ENCODE results near the gene PLAC9. TPM values are rescaled to one million over a fixed set of nuclear protein-coding genes. Genes with fewer than 3 reads are reported as not detected.
"Not testable (repeated sequence)": the region's sequence is repeated elsewhere in the genome, so short reads cannot be mapped to it uniquely, and the experiment has no call there.

PLAC9 gene
- total RNA-seq, result 10 to 100 TPM; 21.3 to 59.4 (median 39.6) TPM

GRCh38 chr10:80132299-80133139, at the start of gene PLAC9:
Gene PLAC9, plus strand, starts transcription at chr10:80132730. Its CDS starts 33 bp downstream, at chr10:80132763.
- peaks cover 0 to 48% (median 11%) of the 10 kb centered on the region in 4 donors for H3K27me3 ChIP-seq

DNA sequence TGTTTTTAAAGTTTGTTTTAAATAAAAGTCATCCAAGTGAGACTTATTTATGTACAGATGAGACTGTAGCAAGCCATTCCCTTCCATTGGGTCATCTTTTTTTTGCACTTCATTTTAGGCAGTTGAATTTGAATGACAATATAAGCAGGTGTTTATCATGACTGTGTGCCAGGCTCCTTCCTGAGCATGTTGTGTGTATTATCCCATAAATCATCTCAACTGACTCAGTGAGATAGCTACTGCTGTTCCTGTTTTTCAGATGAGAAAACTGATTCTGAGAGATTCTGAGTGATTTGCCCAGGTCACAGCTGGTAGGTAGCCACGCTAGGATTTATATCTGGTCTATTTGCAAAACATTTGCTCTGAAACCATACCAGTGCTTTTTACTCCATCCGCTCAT, 42.4 kb upstream of the PLAC9 start:
- intact Hi-C loops (cut with DNase I), result no loop called here
- Histone ChIP-seq H3K4me3 (no peak overlapping the region), H3K27me3 (no peaks in the 10 kb centered on the region), H3K4me1 (no peaks in the 10 kb centered on the region), H3K27ac (replicated peaks in 1 of 4) (no peak overlapping the region), H3K9me3 (no peaks in the 10 kb centered on the region), H3K36me3 (peaks cover 0 to 54% (median 22%) of the 10 kb centered on the region in 4 donors)
- DNase-seq (ENCODE audit: extremely low spot score), result no peak
- TF ChIP-seq POLR2A (IDR thresholded peaks at IDR 0.05; ENCODE audit: low read depth), result no peak
- 61% methylated on average over 2 of the region's 2 CpGs for WGBS

More at GRCh38 chr10:80132299-80133139, at the start of gene PLAC9:
- no peaks in the 10 kb centered on the region for H3K9me3 ChIP-seq
- H3K4me3 ChIP-seq, result peak within 1 kb of the TSS; percentile 53 to 65 (median 56)
- TF ChIP-seq CTCF (IDR thresholded peaks at IDR 0.05) (no peak), POLR2AphosphoS5 (IDR thresholded peaks at IDR 0.05) (peak; percentile 25 to 64)
- DNase-seq (ENCODE audit: extremely low spot score), result no peak
- intact Hi-C loops (cut with DNase I), result no loop called here
- H3K36me3 ChIP-seq, result no peaks in the 10 kb centered on the region
- H3K4me1 ChIP-seq, result peaks cover 26 to 45% (median 44%) of the 10 kb centered on the region in 4 donors
- 4% methylated on average over 25 of the region's 58 CpGs for WGBS
- peak within 1 kb of the TSS; percentile 70 to 82 (median 80) for H3K27ac ChIP-seq (replicated peaks in 1 of 4)

GRCh38 chr10:80094231-80094630, 38.3 kb upstream of the PLAC9 start:
- Histone ChIP-seq H3K4me3 (no peak overlapping the region), H3K27ac (replicated peaks in 1 of 4) (no peak overlapping the region), H3K27me3 (no peaks in the 10 kb centered on the region), H3K4me1 (no peaks in the 10 kb centered on the region), H3K9me3 (no peaks in the 10 kb centered on the region), H3K36me3 (peaks cover 0 to 19% (median 13%) of the 10 kb centered on the region in 4 donors)
- TF ChIP-seq POLR2AphosphoS5 (IDR thresholded peaks at IDR 0.05), result no peak
- no peak for TF ChIP-seq POLR2A (IDR thresholded peaks at IDR 0.05; ENCODE audit: low read depth)
- TF ChIP-seq EP300 (IDR thresholded peaks at IDR 0.05), result no peak
- TF ChIP-seq CTCF (IDR thresholded peaks at IDR 0.05), result no peak
- 52% methylated on average over 2 of the region's 2 CpGs for WGBS
- intact Hi-C loops (cut with DNase I), result no loop called here
- DNase-seq (ENCODE audit: extremely low spot score), result no peak

- H3K36me3 ChIP-seq; H3K27me3 ChIP-seq; DNase-seq (ENCODE audit: extremely low spot score); H3K4me3 ChIP-seq; H3K4me1 ChIP-seq; H3K27ac ChIP-seq (replicated peaks in 1 of 4); intact Hi-C loops (cut with DNase I); H3K9me3 ChIP-seq: not testable (repeated sequence)
- WGBS, result 88% methylated on average over 2 of the region's 2 CpGs
These were observed 34.3 kb upstream of the PLAC9 start for GRCh38 chr10:80098272-80098671.

- DNase-seq (ENCODE audit: extremely low spot score); H3K27ac ChIP-seq (replicated peaks in 1 of 4); H3K4me3 ChIP-seq; intact Hi-C loops (cut with DNase I); H3K27me3 ChIP-seq; H3K9me3 ChIP-seq; H3K36me3 ChIP-seq: not testable (repeated sequence)
- peaks cover 4 to 11% (median 8%) of the 10 kb centered on the region in 4 donors for H3K4me1 ChIP-seq
- WGBS, result 76% methylated on average over 8 of the region's 8 CpGs
These were observed 33.2 kb upstream of the PLAC9 start for GRCh38 chr10:80099295-80099694.

GRCh38 chr10:80100116-80100515, 32.4 kb upstream of the PLAC9 start:
- DNase-seq (ENCODE audit: extremely low spot score), result no peak
- Histone ChIP-seq H3K9me3 (no peaks in the 10 kb centered on the region), H3K4me1 (peaks cover 12 to 19% (median 16%) of the 10 kb centered on the region in 4 donors), H3K27ac (replicated peaks in 1 of 4) (no peak overlapping the region), H3K36me3 (no peaks in the 10 kb centered on the region), H3K4me3 (no peak overlapping the region), H3K27me3 (no peaks in the 10 kb centered on the region)
- TF ChIP-seq EP300 (IDR thresholded peaks at IDR 0.05) (no peak), POLR2AphosphoS5 (IDR thresholded peaks at IDR 0.05) (no peak), CTCF (IDR thresholded peaks at IDR 0.05) (no peak), POLR2A (IDR thresholded peaks at IDR 0.05; ENCODE audit: low read depth) (no peak)
- intact Hi-C loops (cut with DNase I), result no loop called here
- 97% methylated on average over 9 of the region's 9 CpGs for WGBS

Data from esophagus muscularis mucosa (tissue), 4 donors.